OCI-LY7 (cell line): ENCODE results near the gene PSME3IP1. TPM values are rescaled to one million over a fixed set of nuclear protein-coding genes. Genes with fewer than 3 reads are reported as not detected.

Experiments used
- BruUV-seq: library from RNA; stranded (reverse); fragments of 400-500 nt; replicated peaks from 2 replicates; lab custom pipeline; 2021; lab: Mats Ljungman, UMichigan
- CTCF ChIA-PET: fragments of 300-600 bp; sonication (Branson Sonifier 250); formaldehyde crosslinking; loops from one replicate; lab custom pipeline; 2022; ENCODE audit warnings: antibody characterized with exemption; ENCODE audit not compliant: unreplicated experiment; lab: Charles Lee
- POLR2A ChIA-PET: fragments of 300-600 bp; sonication (Branson Sonifier 250); formaldehyde crosslinking; loops from one replicate; lab custom pipeline; 2022; ENCODE audit warnings: antibody characterized with exemption; lab: Charles Lee
- DNase-seq: peaks from one replicate; pipeline ENCODE4 v3.0.0-alpha.2; 2015; ENCODE audit warnings: low spot score
- H2AFZ ChIP-seq: fragments of 200-600 bp; sonication (generic), shearing (Covaris generic); 2 replicates; pipeline ENCODE4 v1.6.1; 2014; ENCODE audit warnings: mild to moderate bottlenecking, antibody characterized with exemption, low read length, moderate library complexity
- H3K27ac ChIP-seq: fragments of 200-600 bp; sonication (generic); 2 replicates; pipeline ENCODE4 v1.5.1; 2014; ENCODE audit warnings: mixed run types, low read depth, mild to moderate bottlenecking, moderate library complexity, low read length, inconsistent platforms; ENCODE audit not compliant: poor library complexity, severe bottlenecking
- H3K36me3 ChIP-seq: fragments of 200-600 bp; sonication (generic); 2 replicates; pipeline ENCODE4 v1.6.1; 2014; ENCODE audit warnings: mild to moderate bottlenecking, antibody characterized with exemption, low read length, moderate library complexity, mixed read lengths; ENCODE audit not compliant: insufficient read depth
- H3K4me1 ChIP-seq: fragments of 200-600 bp; sonication (generic); 2 replicates; pipeline ENCODE4 v1.5.1; 2014; ENCODE audit warnings: mild to moderate bottlenecking, low read length; ENCODE audit not compliant: insufficient read depth, poor library complexity, severe bottlenecking
- H3K4me2 ChIP-seq: fragments of 200-600 bp; sonication (generic); 2 replicates; pipeline ENCODE4 v1.6.1; 2014; ENCODE audit warnings: mild to moderate bottlenecking, low read length
- H3K4me3 ChIP-seq: fragments of 200-600 bp; sonication (generic); 2 replicates; pipeline ENCODE4 v1.5.1; 2014; ENCODE audit warnings: mild to moderate bottlenecking, low read depth, low read length; ENCODE audit not compliant: poor library complexity, severe bottlenecking
- H3K79me2 ChIP-seq: fragments of 200-600 bp; sonication (generic); 2 replicates; pipeline ENCODE4 v1.6.1; 2016; ENCODE audit warnings: low read depth, mild to moderate bottlenecking, low read length, moderate library complexity, mixed read lengths; ENCODE audit not compliant: insufficient read depth
- H3K9me2 ChIP-seq: fragments of 200-600 bp; sonication (generic); 2 replicates; pipeline ENCODE4 v1.6.1; 2016; ENCODE audit warnings: mild to moderate bottlenecking, low read length, mixed read lengths; ENCODE audit not compliant: insufficient read depth
- H3K9me3 ChIP-seq: fragments of 200-600 bp; sonication (generic); 2 replicates; pipeline ENCODE4 v1.6.1; 2014; ENCODE audit warnings: mild to moderate bottlenecking, mixed run types, low read length, mixed read lengths
- H4K20me1 ChIP-seq: fragments of 200-600 bp; sonication (generic); 2 replicates; pipeline ENCODE4 v1.6.1; 2014; ENCODE audit warnings: mild to moderate bottlenecking, antibody characterized with exemption, low read length, moderate library complexity, mixed read lengths; ENCODE audit not compliant: insufficient read depth
- CTCF ChIP-seq: fragments of 200-600 bp; sonication (generic); conservative IDR thresholded peaks from 2 replicates; pipeline ENCODE4 v1.5.1; 2014; ENCODE audit warnings: mild to moderate bottlenecking, antibody characterized with exemption, low read length, moderate library complexity, mixed read lengths
- EZH2phosphoT487 ChIP-seq: fragments of 200-600 bp; sonication (generic); IDR thresholded peaks from 2 replicates; pipeline ENCODE4 v1.6.1; 2018; ENCODE audit warnings: low read depth, borderline replicate concordance, mild to moderate bottlenecking, mixed run types, antibody characterized with exemption, low read length, moderate library complexity, mixed read lengths
- intact Hi-C: fragments of 100-400 bp; cut with micrococcal nuclease; formaldehyde crosslinking; loops from one replicate; pipeline ENCODE4 v1.10.0; 2022; ENCODE audit not compliant: unreplicated experiment
- total RNA-seq, 2 experiments: library from RNA; depleted of rRNA in 1 of 2; stranded (reverse); fragments of >200 nt in 1 of 2; shearing (Covaris generic) in 1 of 2; gene quantifications; 2 replicates each; pipeline ENCODE4 v1.2.3, GENCODE V29; 2014 to 2022

PSME3IP1 gene
- total RNA-seq, 2 experiments from 2014 or later, result 89.5 to 152 TPM

DNA sequence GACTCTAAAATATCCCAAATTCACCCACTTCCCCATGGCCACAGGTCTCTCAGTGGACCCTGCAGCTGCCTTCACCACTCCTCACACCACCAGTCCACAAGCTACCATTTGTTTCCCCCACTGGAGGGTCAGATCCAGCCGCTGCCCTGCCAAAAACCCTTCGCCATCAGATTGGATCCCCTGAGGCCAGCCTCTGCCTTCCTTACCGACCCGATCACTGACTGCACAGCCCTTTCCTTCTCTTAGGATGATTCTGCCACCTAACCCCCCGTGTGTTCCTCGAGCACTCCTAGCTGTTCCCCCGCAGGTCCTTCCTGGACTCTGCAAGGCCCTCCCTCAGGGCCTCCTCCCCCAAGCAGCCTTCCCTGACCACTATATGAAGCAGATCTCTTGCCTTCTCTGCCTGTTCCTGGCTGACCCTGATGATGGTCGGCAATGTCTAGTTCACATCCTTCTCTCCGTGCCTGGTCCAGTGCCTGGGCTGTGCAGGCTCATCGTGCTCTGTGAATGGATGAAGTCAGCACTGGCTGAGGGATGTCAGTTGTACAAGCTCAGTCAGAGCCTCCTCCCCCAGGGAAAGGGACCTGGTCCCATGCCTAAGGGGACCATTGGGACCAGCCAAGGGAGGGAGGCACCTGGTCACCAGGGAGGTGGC is 47.4 kb downstream of the PSME3IP1 start:
- intact Hi-C loops, result no loop called here
- H3K27ac ChIP-seq, result no peak overlapping the region
- TF ChIP-seq EZH2phosphoT487 (no peak), CTCF (no peak)

GRCh38 chr16:57137566-57138273 is 48.1 kb downstream of the PSME3IP1 start:
- TF ChIP-seq EZH2phosphoT487, result no peak
- no peak for TF ChIP-seq CTCF
- CTCF ChIA-PET, result interaction anchor here (0.5 kb wide), 1 partner anchor 28 kb away, joined by 7 read pairs; no protein-coding TSS in a partner anchor
- no peaks in the 10 kb centered on the region for H3K79me2 ChIP-seq
- H3K4me3 ChIP-seq, result no peak overlapping the region
- BruUV-seq, result no TSS peak
- H4K20me1 ChIP-seq, result no peaks in the 10 kb centered on the region
- DNase-seq, result no peak
- no peak overlapping the region for H3K4me2 ChIP-seq
- no peak overlapping the region for H3K27ac ChIP-seq
- H2AFZ ChIP-seq, result no peak overlapping the region
- H3K9me3 ChIP-seq, result no peaks in the 10 kb centered on the region
- no peaks in the 10 kb centered on the region for H3K9me2 ChIP-seq
- intact Hi-C loops, result no loop called here
- POLR2A ChIA-PET, result interaction anchor here (0.6 kb wide), 1 partner anchor 1508 kb away, joined by 5 read pairs; no protein-coding TSS in a partner anchor
- H3K36me3 ChIP-seq, result no peaks in the 10 kb centered on the region
- H3K4me1 ChIP-seq, result peaks cover 65% of the 10 kb centered on the region

More for the DNA sequence above, 47.4 kb downstream of the PSME3IP1 start:
- Histone ChIP-seq H3K9me2 (no peaks in the 10 kb centered on the region), H3K4me2 (no peak overlapping the region), H4K20me1 (no peaks in the 10 kb centered on the region), H3K79me2 (no peaks in the 10 kb centered on the region), H3K36me3 (no peaks in the 10 kb centered on the region), H3K4me1 (peaks cover 66% of the 10 kb centered on the region), H3K4me3 (no peak overlapping the region), H2AFZ (no peak overlapping the region), H3K9me3 (no peaks in the 10 kb centered on the region)
- BruUV-seq, result no TSS peak
- DNase-seq, result no peak
- ChIA-PET POLR2A (no interaction called here), CTCF (interaction anchor here (0.5 kb wide), 1 partner anchor 29 kb away, joined by 7 read pairs; no protein-coding TSS in a partner anchor)
